AML-193 (cell line): ENCODE measurements around the gene CEBPZOS.

ENCODE experiments used
- DNase-seq, 2 experiments: peaks; one replicate each; lab custom pipeline; 2025; lab: John Stamatoyannopoulos, UW

Gene CEBPZOS

DNA sequence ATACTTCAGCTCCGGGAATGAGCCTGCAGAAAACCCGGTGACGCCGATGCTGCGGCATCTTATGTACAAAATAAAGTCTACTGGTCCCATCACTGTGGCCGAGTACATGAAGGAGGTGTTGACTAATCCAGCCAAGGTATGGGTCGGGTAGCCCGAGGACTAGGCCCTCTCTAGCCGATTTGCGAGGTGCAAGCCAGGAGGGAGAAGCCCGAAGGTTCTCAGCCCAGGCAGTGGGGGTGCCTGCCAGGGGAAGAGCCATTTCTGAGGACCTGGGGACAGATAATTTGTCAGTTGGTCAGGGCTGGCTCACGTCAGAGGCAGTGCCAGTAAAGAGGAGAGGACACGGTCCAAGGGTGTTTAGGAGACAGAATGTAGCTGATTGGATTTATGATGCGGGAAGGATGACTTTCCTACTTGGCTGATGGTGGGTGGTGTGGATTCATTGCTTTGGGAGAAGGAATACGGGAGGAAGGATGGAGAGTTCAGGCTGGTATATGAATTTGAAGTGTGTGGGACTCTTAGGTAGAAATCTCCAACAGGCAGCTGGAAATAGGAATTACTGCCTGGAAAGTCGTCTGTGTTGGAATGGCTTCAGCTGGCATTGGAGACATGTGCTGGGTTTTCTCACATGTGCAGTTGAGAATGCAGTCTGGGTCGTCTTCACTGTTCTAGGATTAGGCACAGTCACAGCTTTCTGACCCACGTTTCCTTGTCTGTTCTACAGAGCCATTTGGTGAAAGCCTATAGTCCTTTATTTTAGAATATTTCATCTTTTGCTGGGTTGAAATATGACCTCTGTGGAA lies 36.0 kb downstream of the CEBPZOS start:
- DNase-seq: no peak

DNA sequence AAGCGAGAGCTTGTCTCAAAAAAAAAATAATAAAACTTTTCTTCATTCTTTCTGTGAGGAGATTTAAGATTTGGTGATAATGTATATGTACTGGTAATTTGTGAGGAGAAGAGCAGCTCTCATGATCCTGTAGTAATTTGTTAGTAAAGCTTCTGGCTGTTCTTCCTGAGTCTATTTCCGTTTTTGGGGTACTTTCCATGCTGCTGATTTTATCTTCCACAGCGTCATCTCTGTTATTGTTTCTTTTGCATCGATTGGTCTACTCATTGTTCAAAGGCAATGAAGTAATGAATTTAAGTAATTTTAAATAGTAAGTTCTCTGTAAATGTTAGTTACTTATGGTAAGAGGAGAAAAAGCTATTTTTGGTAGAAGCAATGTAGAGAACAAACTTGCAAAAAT lies 47.1 kb downstream of the CEBPZOS start:
- no peak for DNase-seq

DNA sequence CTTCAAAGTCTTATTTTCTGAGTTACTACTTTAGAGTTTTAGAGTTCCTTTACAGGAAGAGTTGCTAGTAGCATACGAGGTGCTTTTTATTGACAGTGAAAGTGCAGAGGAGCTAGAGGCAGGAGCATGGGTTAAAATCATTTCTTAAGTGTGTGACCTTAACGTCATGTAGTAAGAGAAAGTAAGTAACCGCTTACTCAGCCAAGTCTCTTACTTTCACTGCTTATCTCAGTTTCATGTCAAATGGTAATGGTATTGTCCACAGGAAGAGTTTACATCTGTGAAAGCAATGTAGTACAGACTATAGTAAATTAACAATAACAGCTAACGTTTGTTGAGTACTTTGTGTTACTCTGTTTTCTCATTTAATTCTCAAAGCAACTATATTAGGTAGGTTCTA lies 47.7 kb downstream of the CEBPZOS start:
- DNase-seq: no peak

DNA sequence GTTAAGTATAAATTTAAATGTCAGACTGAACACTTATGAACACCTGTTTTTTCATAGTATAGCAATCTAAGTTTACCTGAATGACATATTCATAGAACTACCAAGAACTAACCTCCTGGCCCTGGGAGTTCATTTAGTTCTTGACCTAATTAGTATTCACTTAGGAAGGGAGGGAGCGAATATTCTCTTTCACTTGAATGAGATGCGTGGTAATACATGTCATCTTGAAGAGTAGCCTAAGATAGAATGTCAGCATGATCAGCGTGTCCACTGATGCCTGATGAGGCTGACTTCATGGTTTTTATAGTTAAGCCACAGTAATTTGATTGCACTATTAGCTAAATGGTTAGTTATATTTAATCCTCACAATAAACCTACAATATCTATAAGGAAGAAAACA lies 48.5 kb downstream of the CEBPZOS start:
- no peak for DNase-seq

DNA sequence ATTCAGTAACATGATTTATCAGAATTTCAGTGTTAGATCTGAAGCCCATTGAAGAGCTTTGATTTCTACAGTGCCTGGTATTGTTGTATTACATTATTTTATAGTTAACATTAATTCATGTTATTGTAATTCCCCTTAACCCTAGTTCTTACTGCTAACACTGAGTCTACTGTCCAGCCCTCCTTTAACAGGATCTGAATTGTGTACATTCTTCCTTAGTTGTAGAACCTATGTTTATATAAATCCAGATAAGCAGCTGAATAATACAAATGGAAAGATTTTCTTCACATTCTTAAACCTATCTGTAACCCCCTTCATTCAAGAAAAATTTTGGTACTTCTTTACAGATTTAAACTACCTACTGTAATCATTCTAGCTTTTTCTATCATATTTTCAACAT lies 49.9 kb downstream of the CEBPZOS start:
- DNase-seq: no peak

DNA sequence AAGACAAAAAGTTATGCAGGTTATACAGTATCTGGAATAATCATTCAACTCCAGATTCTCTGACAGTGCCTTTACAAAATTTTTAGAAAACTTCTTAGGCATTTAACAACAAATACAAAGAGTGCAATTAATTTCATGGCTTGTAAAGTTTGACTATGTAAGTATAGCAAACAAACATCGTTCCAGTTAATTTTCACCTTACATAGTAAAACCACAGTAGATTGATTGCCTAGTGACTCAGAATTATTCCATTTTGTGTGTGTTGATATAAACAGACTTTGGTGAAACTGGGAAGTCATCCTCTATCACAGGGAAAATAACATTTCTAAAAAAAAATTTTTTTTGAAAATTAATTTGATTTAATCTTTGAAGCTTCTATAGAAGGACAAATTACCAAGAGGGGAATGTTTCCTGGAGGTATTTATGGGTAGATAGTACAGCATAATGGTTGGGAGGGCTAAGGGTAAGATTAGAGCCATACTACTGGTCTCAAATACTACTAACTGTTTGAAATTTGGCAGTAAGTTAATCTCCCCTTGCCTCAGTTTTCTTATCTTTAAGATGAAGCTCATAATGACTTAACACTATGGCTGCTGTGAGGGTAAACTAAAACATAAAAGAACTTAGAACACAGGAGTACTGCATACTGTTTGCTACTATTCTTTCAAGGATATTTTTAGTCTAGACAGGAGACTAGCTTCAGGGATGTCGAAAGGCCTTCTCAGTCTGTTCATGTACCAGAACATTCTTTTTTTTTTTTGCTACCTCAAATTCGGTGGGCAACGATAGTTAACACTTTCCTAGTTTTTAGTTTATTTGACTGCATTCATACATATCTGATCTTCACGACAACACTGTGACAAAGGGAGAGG lies 54.8 kb downstream of the CEBPZOS start:
- DNase-seq: no peak
